ENCODE results near the gene GDPD3. TPM values are rescaled to one million over a fixed set of nuclear protein-coding genes. Genes with fewer than 3 reads are reported as not detected.

Gene GDPD3
- total RNA-seq, 4 donors from 2014 or later, result 0.29 to 0.66 TPM; not detected in 2

DNA sequence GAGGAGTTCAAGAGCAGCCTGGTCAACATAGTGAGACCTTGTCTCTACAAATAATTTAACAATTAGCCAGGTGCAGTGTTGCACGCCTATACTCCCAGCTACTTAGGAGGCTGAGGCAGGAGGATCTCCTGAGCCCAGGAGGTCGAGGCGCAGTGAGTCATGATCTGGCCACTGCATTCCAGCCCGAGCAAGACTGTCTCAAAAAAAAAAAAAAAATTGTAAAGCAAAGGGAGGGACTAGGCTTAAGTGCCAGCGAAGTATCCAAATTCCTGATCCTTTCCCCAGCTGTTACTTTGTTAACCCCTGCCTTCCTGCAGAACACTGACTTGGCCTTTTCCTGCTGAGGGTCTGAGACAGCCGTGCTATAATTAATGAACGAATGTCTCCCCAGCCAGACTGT, 2.7 kb downstream of the GDPD3 start:
- intact Hi-C loops (cut with DNase I; ENCODE audit: low total_unique reads) (no loop called here), in situ Hi-C loops (cut with MboI; ENCODE audit: low sequenced_read_pairs in 4 of 4) (loop anchor here in 1 of 4 donors (25.0 kb wide), 1 partner anchor 302 kb away; the partner anchor contains the start of gene ZNF771)
- ATAC-seq (no peak), DNase-seq (no peak)
- Histone ChIP-seq H3K9me3 (no peaks in the 10 kb centered on the region), H3K27me3 (no peaks in the 10 kb centered on the region), H3K4me3 (no peak overlapping the region), H3K4me1 (no peaks in the 10 kb centered on the region), H3K36me3 (peaks cover 0 to 25% of the 10 kb centered on the region in 2 donors), H3K27ac (no peak overlapping the region)
- no peak for TF ChIP-seq POLR2A (IDR thresholded peaks at IDR 0.05)
- TF ChIP-seq, protein P1, sequence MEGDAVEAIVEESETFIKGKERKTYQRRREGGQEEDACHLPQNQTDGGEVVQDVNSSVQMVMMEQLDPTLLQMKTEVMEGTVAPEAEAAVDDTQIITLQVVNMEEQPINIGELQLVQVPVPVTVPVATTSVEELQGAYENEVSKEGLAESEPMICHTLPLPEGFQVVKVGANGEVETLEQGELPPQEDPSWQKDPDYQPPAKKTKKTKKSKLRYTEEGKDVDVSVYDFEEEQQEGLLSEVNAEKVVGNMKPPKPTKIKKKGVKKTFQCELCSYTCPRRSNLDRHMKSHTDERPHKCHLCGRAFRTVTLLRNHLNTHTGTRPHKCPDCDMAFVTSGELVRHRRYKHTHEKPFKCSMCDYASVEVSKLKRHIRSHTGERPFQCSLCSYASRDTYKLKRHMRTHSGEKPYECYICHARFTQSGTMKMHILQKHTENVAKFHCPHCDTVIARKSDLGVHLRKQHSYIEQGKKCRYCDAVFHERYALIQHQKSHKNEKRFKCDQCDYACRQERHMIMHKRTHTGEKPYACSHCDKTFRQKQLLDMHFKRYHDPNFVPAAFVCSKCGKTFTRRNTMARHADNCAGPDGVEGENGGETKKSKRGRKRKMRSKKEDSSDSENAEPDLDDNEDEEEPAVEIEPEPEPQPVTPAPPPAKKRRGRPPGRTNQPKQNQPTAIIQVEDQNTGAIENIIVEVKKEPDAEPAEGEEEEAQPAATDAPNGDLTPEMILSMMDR (IDR thresholded peaks at IDR 0.05 in 4 of 5, conservative IDR thresholded peaks at IDR 0.05 in 1 of 5), result no peak

DNA sequence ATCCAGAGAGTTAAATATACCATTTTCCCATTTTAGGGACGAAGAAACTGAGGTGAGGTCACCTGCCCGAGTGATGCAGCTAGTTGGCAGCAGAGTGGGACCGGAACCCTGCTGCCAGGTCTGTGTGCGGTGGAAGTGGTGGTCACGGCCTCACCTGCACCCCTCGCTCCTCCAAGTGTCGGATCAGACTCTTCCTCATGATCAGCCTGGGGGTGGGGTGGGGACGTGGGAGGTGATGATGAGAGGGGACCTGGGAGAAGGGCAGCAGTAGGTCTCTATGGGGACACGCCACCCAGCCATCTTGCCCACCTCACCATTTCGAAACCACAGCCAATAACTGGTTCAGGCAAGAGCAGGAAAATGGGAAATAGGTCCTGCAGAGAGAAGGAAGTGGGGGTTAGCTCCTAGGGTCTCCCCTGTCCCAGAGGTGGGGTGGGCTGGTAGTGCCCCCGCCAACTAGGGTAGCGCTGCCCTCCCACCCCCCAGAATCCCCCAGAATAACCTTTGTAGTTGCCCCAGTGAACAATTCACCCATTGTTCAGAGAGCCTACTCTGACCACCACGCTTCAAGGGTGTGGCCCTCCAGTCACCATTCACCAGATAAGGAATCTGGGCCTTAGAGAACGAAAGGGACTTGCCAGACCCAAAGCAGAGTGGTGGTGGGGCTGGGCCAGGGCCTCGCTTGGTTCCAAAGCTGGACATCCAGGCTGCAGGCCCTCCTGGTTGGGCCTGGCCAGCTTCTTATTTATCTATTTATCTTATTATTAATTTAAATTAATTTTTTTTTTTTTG, 5.1 kb downstream of the GDPD3 start:
- Histone ChIP-seq H3K27ac (no peak overlapping the region), H3K4me3 (no peak overlapping the region), H3K36me3 (peaks cover 0 to 21% of the 10 kb centered on the region in 2 donors), H3K9me3 (no peaks in the 10 kb centered on the region), H3K4me1 (no peaks in the 10 kb centered on the region), H3K27me3 (no peaks in the 10 kb centered on the region)
- TF ChIP-seq, protein P1 (IDR thresholded peaks at IDR 0.05 in 4 of 5, conservative IDR thresholded peaks at IDR 0.05 in 1 of 5), result no peak
- TF ChIP-seq POLR2A (IDR thresholded peaks at IDR 0.05), result no peak
- in situ Hi-C loops (cut with MboI; ENCODE audit: low sequenced_read_pairs in 4 of 4) (loop anchor here in 2 of 4 donors (10.0 to 25.0 kb wide), 2 partner anchors 77 to 304 kb away; partner anchors contain the start of genes CORO1A (in 1 of the 2) and ZNF771 (in 1 of the 2)), intact Hi-C loops (cut with DNase I; ENCODE audit: low total_unique reads) (no loop called here)
- no peak for DNase-seq
- no peak for ATAC-seq

DNA sequence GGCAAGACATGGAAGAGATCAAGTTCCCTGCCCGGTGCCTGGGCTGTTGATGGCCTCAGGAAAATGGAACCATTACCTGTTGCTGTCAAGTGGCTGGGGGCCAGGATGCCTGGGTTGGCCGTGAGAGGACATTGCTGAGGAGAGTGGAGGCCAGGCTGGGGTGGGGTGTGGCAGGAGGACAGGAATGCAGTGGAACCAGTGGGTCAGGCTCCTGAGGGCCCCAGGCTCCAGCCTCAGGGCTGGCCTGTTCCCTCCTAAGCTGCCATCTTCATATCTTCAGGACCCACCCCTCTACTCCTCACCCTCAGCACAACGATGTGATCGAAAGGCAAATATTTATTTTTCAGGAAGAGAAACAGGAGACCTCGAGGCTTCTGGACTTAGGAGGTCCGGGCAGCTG, 8.8 kb downstream of the GDPD3 start:
- no peak for DNase-seq
- in situ Hi-C loops (cut with MboI; ENCODE audit: low sequenced_read_pairs in 4 of 4), result loop anchor here in 2 of 4 donors (10.0 to 25.0 kb wide), 2 partner anchors 80 to 308 kb away; partner anchors contain the start of genes CORO1A (in 1 of the 2) and ZNF771 (in 1 of the 2)
- Histone ChIP-seq H3K36me3 (peaks cover 0 to 21% of the 10 kb centered on the region in 2 donors), H3K4me3 (no peak overlapping the region), H3K4me1 (no peaks in the 10 kb centered on the region), H3K27me3 (no peaks in the 10 kb centered on the region), H3K9me3 (no peaks in the 10 kb centered on the region), H3K27ac (no peak overlapping the region)
- ATAC-seq, result no peak
- TF ChIP-seq POLR2A (IDR thresholded peaks at IDR 0.05), result no peak
- TF ChIP-seq, protein P1 (IDR thresholded peaks at IDR 0.05 in 4 of 5, conservative IDR thresholded peaks at IDR 0.05 in 1 of 5), result no peak
- intact Hi-C loops (cut with DNase I; ENCODE audit: low total_unique reads), result no loop called here

DNA sequence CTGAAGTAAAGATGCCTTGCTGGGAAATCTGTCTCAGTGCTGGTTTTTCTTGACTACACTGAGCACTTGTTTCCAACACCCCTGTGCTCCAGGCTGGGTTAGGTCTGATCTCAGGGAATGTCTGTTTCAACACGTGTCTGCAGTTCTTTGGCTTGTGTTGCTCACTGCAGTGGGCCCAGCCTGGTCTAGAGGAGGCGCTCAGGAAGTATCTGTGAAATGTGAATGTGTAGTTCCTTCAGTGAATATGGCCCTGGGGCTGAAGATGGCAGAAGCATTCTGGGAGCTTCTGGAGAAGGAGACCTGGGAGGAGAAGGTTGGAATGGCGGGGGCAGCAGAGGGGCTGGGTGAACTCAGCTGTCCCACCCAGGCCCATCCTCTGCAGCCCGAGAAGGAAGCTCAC, 9.2 kb downstream of the GDPD3 start:
- in situ Hi-C loops (cut with MboI; ENCODE audit: low sequenced_read_pairs in 4 of 4) (loop anchor here in 2 of 4 donors (10.0 to 25.0 kb wide), 2 partner anchors 81 to 308 kb away; partner anchors contain the start of genes CORO1A (in 1 of the 2) and ZNF771 (in 1 of the 2)), intact Hi-C loops (cut with DNase I; ENCODE audit: low total_unique reads) (no loop called here)
- H3K4me1 ChIP-seq, result no peaks in the 10 kb centered on the region
- DNase-seq (no peak), ATAC-seq (no peak)
- TF ChIP-seq POLR2A (IDR thresholded peaks at IDR 0.05), result no peak
- H3K27me3 ChIP-seq, result no peaks in the 10 kb centered on the region
- no peak overlapping the region for H3K27ac ChIP-seq
- no peak overlapping the region for H3K4me3 ChIP-seq
- H3K9me3 ChIP-seq, result no peaks in the 10 kb centered on the region
- peaks cover 0 to 21% of the 10 kb centered on the region in 2 donors for H3K36me3 ChIP-seq
